Fibroblast of skin of scalp (primary cell): ENCODE measurements around the gene DMRT3.
"Not testable (repeated sequence)": the region's sequence is repeated elsewhere in the genome, so short reads cannot be mapped to it uniquely, and the experiment has no call there.

Experiments
- DNase-seq: peaks from one replicate; pipeline ENCODE4 v3.0.0-alpha.2; 2013

The DMRT3 gene

DNA sequence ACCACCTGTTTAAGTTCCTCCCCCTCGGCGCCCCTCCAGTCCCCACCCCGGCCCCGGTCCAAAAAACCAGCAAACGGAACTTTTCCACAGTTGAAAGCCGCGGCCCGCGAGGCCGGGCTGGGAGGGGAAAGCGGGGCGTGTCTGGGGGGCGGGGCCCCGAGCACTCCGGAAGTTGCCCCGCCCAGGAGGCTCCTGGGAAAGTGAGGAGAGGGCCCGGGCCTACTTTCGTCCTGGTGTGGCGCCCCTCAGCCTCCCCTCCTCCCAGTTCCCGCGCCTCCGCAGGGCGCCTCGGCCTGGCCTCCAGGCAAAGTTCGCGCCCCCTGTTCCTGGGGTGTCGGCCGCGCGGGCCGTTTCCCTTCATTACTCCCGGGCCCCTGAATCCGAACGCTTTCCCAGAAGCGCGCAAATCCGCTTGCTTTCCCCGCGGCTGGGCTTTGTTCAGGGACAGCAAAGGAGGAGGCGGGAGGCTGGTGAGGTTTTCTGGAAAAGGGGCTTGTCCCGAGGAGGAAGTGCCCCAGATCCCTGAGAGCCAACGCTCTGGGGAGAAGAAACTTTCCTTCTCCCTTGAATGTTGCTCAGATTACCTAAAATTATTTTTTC, 4.5 kb upstream of the DMRT3 start:
- no peak for DNase-seq

DNA sequence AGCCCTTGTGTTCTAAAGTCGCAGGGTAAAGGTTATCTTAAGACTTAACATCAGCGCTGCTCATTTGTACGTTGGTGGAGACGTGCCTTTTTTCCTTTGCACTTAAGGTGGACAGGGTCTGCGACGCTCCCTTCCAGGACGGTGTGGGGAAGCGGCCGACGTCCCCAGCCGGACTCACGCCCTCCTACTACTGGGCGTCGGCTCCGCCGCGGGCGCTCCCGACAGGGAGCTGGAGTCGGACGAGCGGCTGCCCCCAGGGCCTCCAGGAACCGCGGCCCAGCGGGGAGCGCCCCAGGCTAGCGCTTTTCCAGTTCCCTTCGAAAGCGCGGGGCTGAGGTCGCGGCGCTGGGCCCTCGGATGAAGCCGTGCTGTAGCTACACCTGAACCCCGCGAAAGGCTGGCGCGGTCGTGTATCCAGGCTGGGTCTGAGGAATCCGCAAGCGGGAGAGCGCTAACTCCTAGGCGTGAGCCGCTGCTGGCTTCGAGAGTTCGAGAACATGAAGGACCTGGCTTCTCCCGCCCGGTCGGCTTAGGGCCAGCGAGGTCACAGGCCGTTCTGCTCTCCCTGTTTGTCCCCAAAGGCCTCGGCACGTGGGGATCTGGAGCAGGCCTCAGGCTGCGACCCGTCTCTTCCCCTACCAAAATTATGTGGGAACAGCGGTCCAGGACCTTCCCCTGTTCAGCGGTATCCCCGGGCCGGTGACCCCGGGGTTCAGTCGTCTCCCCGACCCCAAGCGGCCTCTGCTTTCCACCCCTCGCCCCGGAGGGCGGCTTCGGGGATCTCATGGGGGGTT, 3.8 kb upstream of the DMRT3 start:
- DNase-seq: no peak

- no peak for DNase-seq
Observed at GRCh38 chr9:973295-973834, 3.1 kb upstream of the DMRT3 start.

GRCh38 chr9:974031-974995, 2.1 kb upstream of the DMRT3 start:
- no peak for DNase-seq

DNA sequence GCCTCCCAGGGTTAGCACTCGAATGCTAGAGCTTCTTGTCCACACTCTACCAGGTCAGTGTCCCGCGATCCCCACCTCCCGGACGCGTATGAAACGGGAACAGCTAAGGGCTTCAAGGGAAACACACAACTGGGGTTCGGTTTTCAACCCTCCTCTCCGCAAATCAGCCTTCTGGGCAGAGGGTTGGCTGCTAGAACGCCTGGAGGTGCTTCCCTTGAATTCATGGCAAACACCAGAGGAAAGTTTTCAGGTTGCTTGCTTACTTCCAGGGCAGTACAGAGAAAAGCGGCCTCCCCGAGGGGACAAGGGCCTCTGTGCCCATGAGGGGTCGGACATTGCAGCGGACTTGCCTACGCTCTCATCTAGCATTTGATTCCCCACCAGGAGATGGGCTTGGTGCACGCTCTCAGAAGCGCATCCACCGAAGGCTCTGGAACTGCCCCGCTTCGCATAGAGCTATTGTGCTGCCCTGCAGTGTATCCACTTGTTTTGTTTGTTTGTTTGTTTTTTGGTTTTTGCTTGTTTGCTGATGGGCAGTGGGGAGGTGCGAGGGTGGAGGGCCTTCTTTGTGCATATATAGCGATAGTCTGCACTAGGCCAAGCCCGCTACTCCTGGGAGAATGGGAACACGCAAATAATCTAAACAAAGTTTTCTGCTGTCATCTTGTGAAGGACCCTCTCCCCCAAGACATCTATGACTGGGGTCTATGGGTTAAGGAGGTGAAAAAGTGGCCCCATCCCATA, 1.3 kb upstream of the DMRT3 start:
- DNase-seq: no peak

DNA sequence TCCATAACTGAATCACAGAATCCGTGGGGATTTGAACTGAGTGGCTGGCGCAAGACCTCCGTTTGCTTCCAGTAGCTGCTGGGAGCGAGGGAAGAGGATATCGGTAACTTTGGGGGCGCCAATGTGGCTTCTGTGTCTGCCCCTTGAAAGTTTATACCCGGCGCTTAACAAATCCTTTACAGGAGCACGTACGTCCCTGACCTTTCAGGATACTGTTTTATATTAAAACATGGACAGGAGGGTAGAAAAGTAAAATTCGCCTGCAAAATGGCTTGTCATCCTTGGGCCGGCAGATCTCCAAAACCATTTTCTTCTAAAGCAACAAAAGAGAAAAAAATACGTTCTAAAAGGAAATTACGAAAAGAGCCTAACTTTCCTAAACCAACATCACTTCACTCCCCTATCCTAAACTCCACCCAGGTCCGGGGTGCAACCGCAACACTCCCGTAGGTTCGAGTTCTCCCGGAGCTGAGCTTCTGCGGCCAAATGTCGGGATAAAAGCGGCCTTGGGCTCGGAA, 656 bp upstream of the DMRT3 start:
- DNase-seq: no peak

DNA sequence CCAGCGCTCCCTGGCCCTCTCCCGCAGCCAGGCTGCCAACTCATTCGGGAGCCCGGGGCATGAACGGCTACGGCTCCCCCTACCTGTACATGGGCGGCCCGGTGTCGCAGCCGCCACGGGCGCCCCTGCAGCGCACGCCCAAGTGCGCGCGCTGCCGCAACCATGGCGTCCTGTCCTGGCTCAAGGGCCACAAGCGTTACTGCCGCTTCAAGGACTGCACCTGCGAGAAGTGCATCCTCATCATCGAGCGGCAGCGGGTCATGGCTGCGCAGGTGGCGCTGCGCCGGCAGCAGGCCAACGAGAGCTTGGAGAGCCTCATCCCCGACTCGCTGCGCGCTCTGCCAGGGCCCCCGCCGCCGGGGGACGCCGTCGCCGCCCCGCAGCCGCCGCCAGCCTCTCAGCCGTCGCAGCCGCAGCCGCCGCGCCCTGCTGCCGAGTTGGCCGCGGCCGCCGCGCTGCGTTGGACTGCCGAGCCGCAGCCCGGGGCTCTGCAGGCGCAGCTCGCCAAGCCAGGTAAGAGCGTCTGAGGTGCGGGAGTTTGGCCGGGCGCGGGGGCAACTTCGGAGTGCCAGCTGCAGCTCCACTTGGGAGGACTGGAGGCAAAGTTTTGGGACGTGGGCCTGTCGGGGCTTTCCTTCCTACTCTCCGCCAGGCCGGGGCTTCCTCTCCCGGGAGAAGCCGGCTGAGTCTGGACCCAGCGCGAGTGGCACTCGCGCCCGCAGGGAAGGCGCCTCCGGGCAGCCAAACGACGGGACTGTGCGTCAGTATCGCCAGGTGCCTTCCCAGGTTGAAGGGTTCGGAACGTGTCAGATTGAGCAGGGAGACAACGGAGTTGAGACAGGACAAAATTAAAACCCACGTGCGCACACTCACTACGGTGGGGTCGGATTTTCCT, 735 bp downstream of the DMRT3 start:
- no peak for DNase-seq

GRCh38 chr9:977838-978830, 1.7 kb downstream of the DMRT3 start:
- DNase-seq: no peak

DNA sequence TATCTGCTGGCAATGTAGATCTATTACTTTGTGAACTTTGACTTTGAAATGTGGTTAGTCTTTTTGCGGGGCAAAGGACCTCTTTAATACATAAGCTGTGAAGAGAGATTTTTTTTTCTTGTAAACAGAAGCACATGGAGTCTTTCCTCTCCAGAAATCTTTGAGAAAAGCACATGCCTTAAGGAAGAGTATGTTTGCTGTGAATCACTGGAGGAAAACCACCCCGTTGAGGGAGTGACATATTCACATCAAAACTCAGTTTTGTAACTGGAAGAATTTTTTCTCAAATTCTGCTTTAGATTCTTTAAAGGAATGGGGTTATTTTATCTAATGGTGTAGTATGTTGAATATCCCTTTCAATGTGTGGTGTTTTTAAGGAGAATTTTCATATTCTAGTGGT, 3.5 kb downstream of the DMRT3 start:
- DNase-seq: no peak

DNA sequence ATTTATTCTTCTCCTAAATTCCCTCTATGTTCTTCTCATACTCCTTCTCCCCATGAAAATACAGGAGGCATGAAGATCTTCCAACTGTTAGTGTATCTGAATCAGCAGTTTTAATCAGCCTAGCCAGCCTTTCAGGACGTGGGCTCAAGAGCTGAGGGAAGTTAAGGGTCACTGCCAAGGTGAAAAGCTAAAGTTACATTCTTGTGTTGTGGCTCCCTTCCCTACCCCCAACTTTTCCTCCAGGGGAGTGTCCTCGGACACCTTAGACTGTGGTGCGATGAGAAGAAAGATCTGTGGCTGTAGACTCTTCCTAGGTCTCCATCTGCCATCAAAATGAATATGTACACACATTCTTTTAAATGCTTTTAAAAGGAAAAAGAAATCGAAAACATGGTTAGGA, 4.2 kb downstream of the DMRT3 start:
- DNase-seq: no peak

DNA sequence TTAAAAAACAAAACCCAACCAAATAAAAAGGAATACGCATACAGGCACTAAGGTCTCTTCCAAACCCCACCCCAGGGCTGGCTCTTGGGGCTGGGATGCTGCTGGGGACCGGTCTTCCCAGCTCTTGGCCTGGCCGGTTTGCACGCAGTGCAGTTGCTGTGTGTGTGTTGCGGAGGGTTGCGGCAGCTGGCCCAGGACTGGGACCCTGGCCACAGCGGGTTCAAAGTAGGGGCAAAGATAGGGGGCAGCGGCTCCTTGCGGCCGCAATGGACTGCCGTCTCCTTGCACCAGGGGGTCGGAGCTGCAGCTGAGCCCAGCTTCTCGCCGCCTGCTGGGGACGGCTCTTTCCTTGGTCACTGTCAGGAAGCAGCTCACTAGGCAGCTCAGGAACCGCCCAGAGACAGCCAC, 5.0 kb downstream of the DMRT3 start:
- no peak for DNase-seq

- DNase-seq: no peak
Observed at GRCh38 chr9:982394-983230, 6.2 kb downstream of the DMRT3 start.

GRCh38 chr9:994005-994404, 17.6 kb downstream of the DMRT3 start:
- DNase-seq: no peak

DNA sequence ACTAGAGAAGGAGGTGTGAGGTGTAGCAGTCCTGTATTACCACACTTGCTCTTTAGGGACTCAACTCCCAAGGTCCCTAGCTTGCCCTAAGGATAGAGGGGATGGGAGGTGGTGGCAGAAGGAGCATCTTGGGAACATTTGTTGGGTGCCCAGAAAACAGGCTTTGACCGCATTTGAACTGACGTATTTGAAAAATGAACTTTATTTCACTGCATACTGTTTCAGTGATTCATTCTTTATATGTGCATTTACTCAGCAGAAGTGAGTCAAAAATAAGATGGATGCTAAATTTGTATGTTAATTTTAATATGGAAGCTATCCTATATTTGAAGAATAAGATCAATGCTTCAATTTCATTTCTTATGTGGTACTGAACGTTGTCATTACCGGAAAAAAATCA, 18.7 kb downstream of the DMRT3 start:
- peak; percentile 31 for DNase-seq

GRCh38 chr9:995781-996180, 19.3 kb downstream of the DMRT3 start:
- peak; percentile 83 for DNase-seq

DNA sequence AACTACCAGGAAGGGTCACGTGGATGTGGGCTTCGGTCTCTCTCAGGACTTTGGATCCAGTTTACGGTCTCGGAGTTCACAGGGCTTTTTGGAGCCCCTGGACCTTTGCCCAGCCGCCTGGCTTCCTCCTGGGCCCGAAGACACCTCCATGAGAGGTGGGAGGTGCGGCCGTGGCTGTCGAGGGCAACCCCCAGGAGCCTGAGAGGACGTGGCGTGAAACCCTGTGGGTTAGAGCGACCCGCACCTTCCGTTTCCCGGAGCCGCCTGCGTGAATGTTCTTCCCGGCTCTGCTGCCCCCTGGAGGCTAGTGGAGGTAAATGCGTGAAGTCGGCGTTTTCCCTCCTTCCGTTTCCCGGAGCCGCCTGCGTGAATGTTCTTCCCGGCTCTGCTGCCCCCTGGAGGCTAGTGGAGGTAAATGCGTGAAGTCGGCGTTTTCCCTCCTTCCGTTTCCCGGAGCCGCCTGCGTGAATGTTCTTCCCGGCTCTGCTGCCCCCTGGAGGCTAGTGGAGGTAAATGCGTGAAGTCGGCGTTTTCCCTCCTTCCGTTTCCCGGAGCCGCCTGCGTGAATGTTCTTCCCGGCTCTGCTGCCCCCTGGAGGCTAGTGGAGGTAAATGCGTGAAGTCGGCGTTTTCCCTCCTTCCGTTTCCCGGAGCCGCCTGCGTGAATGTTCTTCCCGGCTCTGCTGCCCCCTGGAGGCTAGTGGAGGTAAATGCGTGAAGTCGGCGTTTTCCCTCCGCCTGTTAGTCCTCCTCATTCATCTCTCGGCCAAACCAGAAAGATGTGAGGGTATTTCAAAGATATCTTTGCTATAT, 22.1 kb downstream of the DMRT3 start:
- DNase-seq: not testable (repeated sequence)

GRCh38 chr9:1001838-1002237, 25.4 kb downstream of the DMRT3 start:
- DNase-seq: peak; percentile 11

GRCh38 chr9:1002678-1003077, 26.2 kb downstream of the DMRT3 start:
- no peak for DNase-seq
